ENCODE results near the gene FIG4. TPM values are rescaled to one million over a fixed set of nuclear protein-coding genes. Genes with fewer than 3 reads are reported as not detected.

FIG4 gene
- polyA plus RNA-seq, 1 donor (not counting 4 experiments of a cell fraction or from before 2014, with no cell fraction given): 12.8 TPM

- no peak overlapping the region for H3K4me2 ChIP-seq (ENCODE audit: control insufficient read depth, extremely low read depth, insufficient read depth, low read depth, low read length)
Observed at GRCh38 chr6:109808837-109809236, 117.7 kb downstream of the FIG4 start.

DNA sequence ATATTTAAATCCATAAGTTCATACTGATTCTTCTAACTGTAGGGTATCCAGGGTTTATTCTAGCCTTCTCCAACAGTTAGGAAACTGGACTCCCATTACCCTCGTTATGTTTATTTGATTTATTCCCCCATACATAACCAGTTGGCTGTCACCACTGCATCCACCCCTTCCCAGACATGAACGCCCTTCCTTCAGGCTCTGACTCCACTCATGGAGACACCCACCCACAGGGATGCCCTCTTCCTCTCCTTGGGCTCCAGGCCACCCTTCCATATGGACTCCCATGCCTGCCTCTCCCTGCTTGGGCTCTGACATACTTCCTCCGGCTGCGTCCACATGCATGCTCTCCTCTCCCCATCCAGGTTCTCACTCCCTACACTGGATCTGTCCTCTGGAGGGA is 124.0 kb downstream of the FIG4 start:
- H3K36me3 ChIP-seq (ENCODE audit: control insufficient read depth in 2 of 2, extremely low read depth in 1 of 2, insufficient read depth in 2 of 2, low read length in 2 of 2): no peaks in the 10 kb centered on the region
- no peak overlapping the region for H3K4me2 ChIP-seq (ENCODE audit: control insufficient read depth, extremely low read depth, insufficient read depth, low read depth, low read length)
- no peaks in the 10 kb centered on the region for H3K9me1 ChIP-seq (ENCODE audit: control insufficient read depth, extremely low read depth, insufficient read depth, low read length)
- no peak overlapping the region for H3K4me3 ChIP-seq (ENCODE audit: control insufficient read depth in 2 of 3, extremely low read depth in 1 of 3, insufficient read depth in 2 of 3, low read depth in 1 of 3, low read length in 3 of 3)
- no peaks in the 10 kb centered on the region for H3K4me1 ChIP-seq (ENCODE audit: control insufficient read depth, extremely low read depth, insufficient read depth, low read length)
- no peak overlapping the region for H2AFZ ChIP-seq (ENCODE audit: control insufficient read depth, low read length)
- TF ChIP-seq EZH2 (IDR thresholded peaks at IDR 0.05; ENCODE audit: low read length) (no peak), CTCF (optimal IDR thresholded peaks at IDR 0.05 in 1 of 3, IDR thresholded peaks at IDR 0.05 in 1 of 3, conservative IDR thresholded peaks at IDR 0.05 in 1 of 3; ENCODE audit: extremely low read depth in 1 of 3, insufficient read depth in 2 of 3, low read length in 3 of 3) (no peak)
- no peak for FAIRE-seq
- H3K27me3 ChIP-seq (ENCODE audit: control insufficient read depth, extremely low read depth, insufficient read depth, low read length): no peaks in the 10 kb centered on the region
- no peak overlapping the region for H3K27ac ChIP-seq (ENCODE audit: control insufficient read depth, insufficient read depth, low read length)
- dilution Hi-C loops (cut with MboI; ENCODE audit: extremely low pct_ligation_motif_present, low sequenced_read_pairs): no loop called here
- H3K79me2 ChIP-seq (ENCODE audit: control insufficient read depth, insufficient read depth, low read length): no peaks in the 10 kb centered on the region
- DNase-seq (ENCODE audit: low read depth, low spot score): no peak
- no peak overlapping the region for H3K9ac ChIP-seq (ENCODE audit: control insufficient read depth, extremely low read depth, insufficient read depth, low read length)
- H4K20me1 ChIP-seq (ENCODE audit: control insufficient read depth, extremely low read depth, insufficient read depth, low read length): no peaks in the 10 kb centered on the region
- H3K9me3 ChIP-seq (ENCODE audit: control insufficient read depth, low read depth, low read length): no peaks in the 10 kb centered on the region

More at GRCh38 chr6:109808837-109809236, 117.7 kb downstream of the FIG4 start:
- no peak overlapping the region for H3K27ac ChIP-seq (ENCODE audit: control insufficient read depth, insufficient read depth, low read length)
- no peak overlapping the region for H2AFZ ChIP-seq (ENCODE audit: control insufficient read depth, low read length)
- dilution Hi-C loops (cut with MboI; ENCODE audit: extremely low pct_ligation_motif_present, low sequenced_read_pairs): no loop called here
- H3K4me1 ChIP-seq (ENCODE audit: control insufficient read depth, extremely low read depth, insufficient read depth, low read length): no peaks in the 10 kb centered on the region
- H3K27me3 ChIP-seq (ENCODE audit: control insufficient read depth, extremely low read depth, insufficient read depth, low read length): no peaks in the 10 kb centered on the region
- no peaks in the 10 kb centered on the region for H3K79me2 ChIP-seq (ENCODE audit: control insufficient read depth, insufficient read depth, low read length)
- FAIRE-seq: no peak
- no peak overlapping the region for H3K4me3 ChIP-seq (ENCODE audit: control insufficient read depth in 2 of 3, extremely low read depth in 1 of 3, insufficient read depth in 2 of 3, low read depth in 1 of 3, low read length in 3 of 3)
- no peaks in the 10 kb centered on the region for H3K36me3 ChIP-seq (ENCODE audit: control insufficient read depth in 2 of 2, extremely low read depth in 1 of 2, insufficient read depth in 2 of 2, low read length in 2 of 2)
- no peak for DNase-seq (ENCODE audit: low read depth, low spot score)
- TF ChIP-seq CTCF (optimal IDR thresholded peaks at IDR 0.05 in 1 of 3, IDR thresholded peaks at IDR 0.05 in 1 of 3, conservative IDR thresholded peaks at IDR 0.05 in 1 of 3; ENCODE audit: extremely low read depth in 1 of 3, insufficient read depth in 2 of 3, low read length in 3 of 3): no peak
- no peak for TF ChIP-seq EZH2 (IDR thresholded peaks at IDR 0.05; ENCODE audit: low read length)
- no peak overlapping the region for H3K9ac ChIP-seq (ENCODE audit: control insufficient read depth, extremely low read depth, insufficient read depth, low read length)
- H4K20me1 ChIP-seq (ENCODE audit: control insufficient read depth, extremely low read depth, insufficient read depth, low read length): no peaks in the 10 kb centered on the region
- no peaks in the 10 kb centered on the region for H3K9me1 ChIP-seq (ENCODE audit: control insufficient read depth, extremely low read depth, insufficient read depth, low read length)
- no peaks in the 10 kb centered on the region for H3K9me3 ChIP-seq (ENCODE audit: control insufficient read depth, low read depth, low read length)
